GM21717 (cell line): Measurements from ENCODE around the gene ABCC3.

Source experiments
- ATAC-seq: cut with Tn5 transposase; IDR thresholded peaks from one replicate; pipeline ENCODE4 v1.9.1; 2021; ENCODE audit warnings: mild to moderate bottlenecking, moderate library complexity; ENCODE audit not compliant: unreplicated experiment

Gene ABCC3

DNA sequence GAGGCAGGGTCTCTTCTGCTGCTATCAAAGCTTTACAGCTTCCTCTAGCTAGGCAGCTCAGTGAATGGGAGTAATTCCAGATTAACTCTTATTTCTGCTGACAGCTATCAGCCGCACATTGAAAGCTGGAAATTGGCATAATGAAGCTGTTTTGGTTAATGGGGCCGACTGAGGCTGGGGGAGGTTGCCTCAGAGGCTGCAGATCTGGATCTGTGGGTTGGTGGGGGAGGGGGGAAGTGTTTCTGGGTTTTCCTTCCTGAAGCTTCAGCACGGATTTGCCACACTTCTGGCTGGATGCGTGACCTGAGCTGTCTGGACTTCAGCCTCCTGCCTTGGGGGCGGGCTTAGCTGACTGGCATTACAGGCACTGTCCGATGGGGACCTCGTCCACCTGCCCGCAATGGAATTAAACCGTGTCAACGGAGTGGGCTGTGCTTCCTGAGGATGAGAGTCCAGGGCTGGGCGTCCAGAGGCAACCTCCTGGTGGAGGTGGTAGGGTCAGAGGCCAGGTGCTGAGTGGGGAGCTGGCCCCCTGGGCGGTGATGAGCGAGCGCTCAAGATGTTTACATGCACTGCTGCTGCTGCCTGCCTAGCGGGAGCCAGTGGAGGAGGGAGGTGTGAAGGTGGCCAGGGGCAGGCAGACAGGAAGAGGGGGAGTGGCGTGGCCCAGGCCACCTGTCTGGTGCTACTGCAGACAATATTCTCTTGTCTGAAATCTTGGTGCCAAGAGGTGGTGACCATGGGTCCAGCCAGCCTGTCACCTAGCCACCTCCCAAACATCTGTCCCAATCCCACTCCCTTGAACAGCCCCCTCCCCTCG lies 6.7 kb upstream of the ABCC3 start:
- no peak for ATAC-seq

DNA sequence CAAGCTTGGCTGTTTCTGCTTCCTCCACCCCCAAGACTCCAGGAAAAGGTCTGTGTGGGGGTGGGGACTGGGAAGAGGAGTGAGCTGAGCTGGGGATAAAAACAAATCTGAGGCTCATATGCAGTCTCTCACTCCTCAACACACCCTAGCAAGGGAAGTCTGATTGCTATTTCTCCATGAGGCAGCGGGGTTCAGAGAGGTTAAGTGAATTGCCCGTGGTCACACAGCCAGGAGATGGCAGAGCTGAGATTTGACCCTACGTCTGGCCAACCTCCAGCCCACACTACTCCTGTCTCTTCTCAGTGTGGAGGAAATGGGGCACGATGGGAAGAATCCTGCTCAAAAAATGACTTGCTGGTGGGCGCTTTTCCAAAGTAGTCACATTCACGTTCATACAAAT lies 4.8 kb upstream of the ABCC3 start:
- no peak for ATAC-seq

DNA sequence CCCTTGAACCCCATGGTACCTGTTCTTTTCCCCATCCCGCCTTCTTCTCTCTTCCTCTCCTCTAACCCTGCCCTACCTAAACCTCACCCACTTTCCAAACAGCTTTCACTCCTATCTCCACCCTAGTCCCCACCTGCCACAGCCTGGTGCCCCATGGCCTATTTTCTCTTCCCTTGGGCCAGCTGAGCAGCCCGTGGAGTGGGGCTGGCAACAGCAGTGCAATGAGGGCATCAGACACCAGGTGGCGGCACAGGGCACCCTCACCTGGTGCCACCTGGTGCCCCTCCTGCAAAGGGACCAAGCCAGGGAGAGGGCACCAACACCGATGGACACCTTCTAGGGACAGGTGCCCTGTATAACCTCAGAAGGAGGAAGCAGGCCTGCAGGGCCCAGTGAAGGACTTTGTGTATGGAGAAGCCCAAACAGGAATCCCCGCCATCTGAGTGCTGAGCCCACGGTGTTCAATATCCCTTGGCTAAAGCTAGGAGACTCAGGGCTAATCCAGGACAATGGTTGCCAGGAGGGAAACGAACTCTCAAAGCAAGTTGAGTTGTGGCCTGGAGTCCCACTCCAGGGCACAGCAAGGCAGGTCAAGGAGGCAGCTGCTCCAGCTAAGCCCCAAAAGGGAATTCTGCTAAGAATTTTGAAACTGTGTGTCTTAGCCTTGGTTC lies 4.0 kb upstream of the ABCC3 start:
- no peak for ATAC-seq

DNA sequence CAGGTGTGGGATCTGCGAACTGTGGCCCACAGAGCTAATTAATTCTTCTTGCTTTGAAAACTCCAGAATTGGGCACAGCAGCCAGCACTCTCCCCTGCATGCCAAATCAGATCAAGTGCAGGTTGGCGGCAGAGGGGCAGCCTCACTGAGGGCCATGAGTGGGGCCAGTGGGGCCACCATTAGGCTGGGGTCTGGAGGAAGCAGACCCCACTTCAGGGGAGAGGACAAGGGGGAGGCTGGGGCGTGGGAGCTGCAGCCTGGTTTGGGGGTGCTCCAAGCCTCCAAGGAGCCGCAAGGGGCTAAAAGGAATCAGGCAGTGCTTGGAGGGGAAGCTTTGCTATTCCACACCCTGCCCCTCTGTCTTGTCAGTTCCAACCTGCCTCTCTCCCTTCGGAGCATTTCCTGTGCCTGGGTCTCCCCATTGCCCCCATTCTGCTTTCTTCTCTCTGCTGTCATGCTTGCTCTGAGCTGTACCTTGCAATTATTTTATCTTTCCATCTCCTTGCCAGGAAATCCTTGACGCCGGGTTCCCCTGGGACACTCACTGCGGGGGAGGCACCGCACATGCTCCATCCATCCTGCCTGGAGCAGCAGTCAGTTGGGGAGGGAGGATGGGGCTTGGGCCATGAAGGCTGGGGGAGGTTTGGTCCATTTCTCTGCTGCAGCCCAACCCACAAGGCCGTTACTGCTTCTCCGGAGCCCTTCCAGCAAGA lies 3.3 kb upstream of the ABCC3 start:
- no peak for ATAC-seq

DNA sequence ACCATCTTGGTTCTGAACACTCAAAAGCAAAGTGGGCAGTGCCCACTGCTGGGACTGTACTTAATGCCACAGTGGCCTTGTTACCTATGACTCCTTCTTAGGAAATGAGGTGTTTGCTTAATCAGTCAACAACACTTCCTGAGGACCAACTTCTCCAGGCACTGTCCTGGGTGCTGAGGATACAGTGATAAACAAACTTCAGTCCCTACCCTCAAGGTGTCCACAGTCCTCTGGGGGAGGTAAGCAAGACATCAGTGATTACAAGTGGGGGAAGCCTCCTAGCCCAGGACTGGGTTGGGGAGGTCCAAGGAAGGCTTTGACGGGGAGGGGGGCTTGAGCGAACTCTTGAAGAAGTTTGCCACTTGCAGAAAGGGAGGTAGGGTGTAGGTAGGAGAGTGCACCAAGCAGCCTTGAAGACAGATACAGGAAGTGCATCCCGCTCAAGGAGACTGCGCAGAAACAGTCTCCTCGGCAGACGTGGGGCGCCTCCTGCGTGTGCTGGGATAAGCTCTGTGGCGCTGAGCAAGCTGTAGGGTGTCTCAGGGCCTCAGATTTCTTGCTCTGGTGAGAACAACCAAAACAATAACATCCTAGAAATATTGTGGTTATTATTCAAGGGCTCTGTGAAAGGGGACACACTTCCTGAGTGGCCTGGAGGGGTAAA lies 2.6 kb upstream of the ABCC3 start:
- no peak for ATAC-seq

DNA sequence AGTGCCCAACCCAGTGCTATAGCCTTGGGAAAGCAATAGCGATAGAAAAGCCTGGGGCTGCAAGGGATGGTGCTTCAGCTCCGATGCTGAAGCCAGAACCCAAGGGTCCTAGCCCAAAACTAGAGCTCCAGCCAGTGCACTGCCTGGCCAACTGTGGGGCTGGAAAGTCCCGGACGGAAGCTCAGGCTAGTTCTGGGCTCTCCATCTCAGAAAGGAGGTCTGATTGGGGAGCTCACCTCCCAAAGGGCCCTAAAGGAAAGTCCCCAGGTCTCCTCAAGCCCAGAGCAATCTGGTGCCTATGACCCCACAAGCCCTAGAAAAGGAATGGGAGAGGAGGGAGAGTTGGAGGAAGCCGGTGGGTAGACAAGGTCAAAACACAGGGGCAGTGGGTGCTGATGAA lies 2.0 kb upstream of the ABCC3 start:
- no peak for ATAC-seq

DNA sequence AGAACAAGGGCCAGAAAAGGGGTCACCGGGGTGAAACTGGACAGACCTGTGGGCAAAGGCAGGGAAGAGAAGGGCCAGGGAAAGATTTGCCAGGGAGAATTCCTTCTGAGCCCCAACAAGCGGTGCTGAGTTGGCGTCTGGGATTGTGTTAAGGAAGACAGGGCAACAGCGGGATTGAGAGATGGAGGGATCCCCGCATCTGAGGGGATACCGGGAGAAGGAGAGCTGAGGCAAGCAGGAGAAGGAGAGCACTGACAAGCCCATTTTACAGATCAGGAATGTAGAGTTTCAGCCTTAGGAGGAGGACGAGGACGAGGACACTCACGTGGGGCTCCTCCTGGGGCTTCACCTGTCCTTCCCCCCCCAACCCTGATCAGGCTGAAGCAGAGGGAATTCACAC lies 998 bp upstream of the ABCC3 start:
- ATAC-seq = no peak

DNA sequence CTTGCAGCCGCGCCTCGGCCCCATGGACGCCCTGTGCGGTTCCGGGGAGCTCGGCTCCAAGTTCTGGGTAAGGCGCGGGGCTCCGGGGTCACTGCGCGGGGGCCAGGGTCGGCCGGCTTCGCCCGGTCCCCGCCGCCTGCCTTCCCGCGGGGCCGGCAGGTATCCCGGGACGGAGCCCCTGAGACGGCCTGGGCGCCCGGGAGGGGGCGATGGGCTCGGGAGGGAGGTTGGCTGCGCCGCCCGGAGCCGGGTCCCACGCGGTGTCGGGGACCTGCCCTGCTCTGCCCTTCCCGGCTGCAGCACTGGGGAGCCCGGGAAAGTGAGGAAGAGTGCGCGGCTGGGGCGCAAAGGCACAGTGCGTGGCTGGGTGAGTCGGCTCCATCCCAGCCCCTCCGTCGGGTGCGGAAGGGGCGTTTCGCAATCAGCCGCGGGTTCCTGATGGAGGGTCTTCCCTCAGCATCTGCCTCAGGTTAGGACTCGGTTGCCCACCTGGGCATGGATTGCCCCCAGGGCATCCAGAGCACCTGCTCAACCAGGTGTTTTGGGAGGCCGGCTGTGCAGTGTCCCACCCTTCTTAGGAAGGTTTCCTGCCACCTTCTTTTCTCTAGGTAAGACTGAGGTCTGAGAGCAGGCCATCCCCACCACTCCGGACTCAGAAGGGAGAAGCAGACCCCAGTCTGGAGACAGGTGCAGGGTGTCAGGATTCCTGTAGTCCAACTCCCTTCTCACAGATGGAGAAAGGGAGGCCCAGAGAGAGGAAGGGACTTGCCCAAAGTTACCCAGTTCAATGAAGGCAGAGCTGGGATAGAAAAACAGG lies 442 bp downstream of the ABCC3 start:
- ATAC-seq = no peak

DNA sequence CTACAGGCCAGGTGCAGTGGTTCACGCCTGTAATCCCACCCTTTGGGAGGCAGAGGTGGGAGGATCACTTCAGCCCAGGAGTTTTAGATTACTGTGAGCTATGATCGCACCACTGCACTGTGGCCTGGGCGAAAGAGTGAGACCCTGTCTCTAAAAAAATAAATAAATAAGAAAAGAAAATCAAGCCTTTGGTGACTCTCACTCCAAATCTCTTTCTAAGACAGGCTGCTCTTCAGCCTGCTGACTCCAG lies 976 bp downstream of the ABCC3 start:
- no peak for ATAC-seq

DNA sequence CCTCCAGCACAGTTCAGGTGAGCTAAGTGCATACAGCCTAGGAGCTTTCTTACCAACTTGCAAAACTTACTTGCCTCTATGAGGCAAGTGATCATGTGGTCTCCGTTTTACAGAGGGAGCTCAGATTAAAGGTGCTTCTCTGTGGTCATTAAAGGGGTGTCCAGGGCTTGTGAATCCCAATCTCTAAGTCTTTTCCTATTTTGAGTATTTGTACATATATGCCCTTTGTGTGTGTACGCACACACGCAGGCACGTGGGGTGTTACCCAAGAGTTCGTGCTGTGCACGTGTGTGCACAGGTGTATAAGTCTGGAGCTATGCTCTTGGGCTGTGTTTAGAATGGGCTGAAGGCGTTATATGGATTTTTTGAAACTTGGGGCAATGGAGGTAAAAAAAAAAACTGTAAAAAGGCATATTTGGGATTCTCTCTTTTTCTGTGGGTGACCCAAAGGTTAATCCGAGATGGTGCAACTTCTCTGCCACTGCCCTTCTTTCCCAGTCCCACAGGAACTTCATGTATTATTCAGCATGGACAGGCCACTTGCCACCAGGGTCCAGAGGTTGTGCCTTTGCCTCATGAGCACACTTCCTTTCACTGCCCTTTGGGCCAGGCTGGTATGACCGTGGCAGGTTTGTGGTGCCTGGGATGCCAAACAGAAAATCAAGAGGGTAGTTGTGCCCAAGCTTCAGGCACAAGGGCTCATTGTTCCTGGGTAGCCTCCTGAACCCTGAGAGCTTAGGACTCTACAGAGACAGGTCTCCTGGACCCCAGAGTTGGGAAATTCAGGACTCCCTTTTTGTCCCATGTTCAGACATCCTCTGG lies 1.5 kb downstream of the ABCC3 start:
- no peak for ATAC-seq

DNA sequence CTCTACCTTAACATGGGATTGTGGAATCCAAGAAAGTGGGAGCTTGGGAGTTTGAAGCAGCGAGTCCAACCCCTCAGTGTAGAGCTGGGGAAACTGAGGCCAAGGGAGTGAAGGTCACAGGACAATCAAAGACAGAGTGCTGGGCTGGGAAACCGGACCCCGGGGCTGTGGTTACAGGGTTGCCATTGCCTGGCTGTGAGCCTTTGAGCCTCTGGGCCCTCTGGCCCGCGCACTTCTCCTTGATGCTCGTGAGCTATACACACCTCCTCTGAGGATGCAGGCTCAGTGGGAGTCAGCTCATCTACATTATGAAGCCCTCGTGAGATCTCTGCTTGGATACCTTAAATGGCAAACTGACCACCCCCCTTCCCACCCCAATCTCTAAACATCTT lies 2.1 kb downstream of the ABCC3 start:
- ATAC-seq = no peak

DNA sequence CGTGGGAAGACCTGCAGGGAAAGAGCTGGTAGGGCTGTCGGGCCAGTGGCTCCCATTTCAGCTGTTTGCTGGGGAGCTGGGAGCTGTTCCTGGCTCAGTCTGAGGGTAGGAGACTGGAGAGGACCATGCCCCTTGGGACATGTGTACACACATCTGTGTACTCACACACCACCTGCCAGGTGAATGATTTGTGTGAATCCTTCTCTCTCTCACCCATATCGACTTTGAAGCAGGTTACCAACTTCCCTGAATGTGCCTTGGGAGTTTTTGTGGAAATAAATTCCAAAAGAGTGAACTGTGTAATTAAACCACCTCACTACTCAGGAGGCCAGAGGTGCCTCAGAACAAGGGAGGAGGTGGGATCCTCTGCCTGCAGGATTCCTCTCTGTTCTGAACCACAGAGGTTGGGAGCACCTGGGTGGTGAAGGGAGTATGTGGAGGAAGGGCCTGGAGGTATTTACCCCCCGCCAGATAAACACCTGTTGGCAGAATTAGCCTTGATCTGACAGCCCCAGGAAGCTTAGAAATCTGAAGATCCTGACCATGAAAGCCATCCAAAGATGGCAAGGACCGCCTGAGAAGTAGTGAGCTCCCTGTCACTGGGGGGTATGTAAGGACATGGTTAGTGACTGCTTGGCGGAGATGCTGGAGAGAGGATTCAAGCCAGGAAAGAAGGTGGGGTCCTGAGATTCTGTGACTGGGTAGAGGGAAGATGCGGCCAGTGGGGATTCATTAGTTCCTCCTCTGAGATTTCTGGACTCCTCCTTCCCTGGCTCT lies 3.3 kb downstream of the ABCC3 start:
- ATAC-seq = no peak

DNA sequence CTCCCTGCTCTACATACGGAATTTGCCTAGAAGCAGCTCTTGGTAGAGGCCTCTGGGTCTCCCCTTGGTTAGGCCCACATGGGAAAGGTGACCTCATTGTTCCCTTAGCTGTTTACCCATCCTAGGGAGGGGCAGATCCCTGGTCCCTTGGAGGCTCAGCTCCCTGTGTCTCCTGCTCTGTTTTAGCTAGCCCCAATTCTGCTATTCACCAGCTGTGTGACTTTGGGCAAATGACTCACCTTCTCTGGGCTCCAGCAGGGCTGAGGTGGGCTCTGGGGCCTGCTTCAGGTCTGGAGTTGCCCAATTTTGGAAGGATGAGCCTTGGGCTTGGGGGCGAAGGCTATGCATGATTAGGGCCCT lies 3.9 kb downstream of the ABCC3 start:
- no peak for ATAC-seq

DNA sequence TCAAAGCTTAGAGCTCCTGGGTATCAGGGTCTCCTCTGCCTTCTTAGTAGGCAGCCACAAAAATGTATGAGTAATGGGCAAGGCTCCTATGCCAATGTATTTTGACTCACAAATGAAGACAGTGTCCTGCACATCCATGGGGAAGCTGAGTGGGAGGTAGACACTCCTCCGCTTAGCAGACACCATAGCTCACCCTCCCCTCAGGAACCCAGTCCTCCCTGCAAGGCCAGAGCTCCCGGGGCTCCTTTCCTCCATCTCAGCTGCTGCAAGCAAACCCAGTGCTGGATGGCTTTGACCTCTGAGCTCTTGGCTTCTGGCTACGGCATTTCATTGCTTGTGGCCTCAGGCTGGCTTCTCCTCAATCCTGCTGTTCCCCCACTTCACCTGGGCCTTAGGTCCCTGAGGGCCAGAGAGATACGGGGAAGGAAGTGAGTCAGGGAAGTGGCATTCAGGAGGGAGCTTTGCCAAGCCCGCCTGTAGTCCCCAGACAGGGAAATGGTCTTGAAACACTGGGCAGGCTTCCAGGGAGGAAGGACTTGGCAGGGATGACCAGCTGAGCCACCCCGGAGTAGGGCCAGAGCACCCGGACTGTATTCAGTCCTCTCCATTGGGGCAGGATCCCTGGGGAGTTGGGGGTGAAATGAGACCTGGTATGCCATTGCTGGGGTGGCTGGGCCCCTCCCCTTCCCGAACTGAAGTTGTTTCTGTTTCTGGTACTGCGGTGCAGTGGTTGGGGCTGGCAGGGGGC lies 4.5 kb downstream of the ABCC3 start:
- no peak for ATAC-seq

DNA sequence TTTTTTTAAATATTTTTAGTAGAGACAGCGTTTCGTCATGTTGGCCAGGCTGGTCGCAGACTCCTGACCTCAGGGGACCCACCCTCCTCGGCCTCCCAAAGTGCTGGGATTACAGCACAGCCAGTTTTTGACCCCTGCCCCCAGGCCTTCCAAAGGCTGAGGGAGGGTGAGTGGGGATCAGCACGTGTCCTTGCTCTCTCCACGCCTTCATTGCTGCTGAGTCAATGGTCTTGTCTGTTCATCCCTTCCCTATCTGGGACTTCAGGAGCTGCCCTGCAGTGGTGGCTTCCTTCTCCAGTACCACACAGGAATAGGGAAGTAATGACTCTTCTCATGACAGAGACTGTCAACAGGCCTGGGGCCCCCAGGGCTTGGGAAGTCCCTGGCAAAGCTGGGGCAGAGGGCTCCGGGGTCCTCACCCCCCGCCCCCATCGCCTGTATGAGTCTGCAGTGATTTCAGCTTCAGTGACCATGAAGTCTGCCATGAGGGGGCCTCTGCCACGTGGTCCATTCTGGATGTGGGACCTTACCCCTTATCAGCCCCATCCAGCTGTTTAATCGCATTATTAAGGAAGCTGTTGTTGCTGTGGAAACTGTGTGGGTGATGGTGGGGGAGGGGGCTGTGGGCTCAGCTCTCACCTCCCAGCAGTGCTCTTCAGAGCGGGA lies 6.1 kb downstream of the ABCC3 start:
- no peak for ATAC-seq

DNA sequence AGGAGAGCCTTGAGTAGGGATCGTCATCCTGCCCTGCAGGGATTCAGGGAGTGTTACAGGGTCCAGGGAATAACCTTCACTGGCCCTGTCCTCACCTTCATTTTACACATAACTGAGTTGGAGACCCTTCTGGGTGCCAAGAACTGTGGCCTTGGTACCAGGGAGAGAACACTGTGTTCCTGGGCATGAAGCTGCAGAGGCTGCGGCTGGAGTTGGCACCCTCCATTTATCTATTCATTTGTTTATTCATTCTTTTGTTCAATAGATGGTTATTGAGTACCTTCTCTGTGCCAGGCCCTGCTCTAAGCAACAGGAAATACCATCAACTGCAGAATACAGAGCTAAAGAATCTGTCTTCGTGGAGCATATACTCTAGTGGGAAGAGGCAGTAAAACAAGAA lies 6.7 kb downstream of the ABCC3 start:
- ATAC-seq = no peak

DNA sequence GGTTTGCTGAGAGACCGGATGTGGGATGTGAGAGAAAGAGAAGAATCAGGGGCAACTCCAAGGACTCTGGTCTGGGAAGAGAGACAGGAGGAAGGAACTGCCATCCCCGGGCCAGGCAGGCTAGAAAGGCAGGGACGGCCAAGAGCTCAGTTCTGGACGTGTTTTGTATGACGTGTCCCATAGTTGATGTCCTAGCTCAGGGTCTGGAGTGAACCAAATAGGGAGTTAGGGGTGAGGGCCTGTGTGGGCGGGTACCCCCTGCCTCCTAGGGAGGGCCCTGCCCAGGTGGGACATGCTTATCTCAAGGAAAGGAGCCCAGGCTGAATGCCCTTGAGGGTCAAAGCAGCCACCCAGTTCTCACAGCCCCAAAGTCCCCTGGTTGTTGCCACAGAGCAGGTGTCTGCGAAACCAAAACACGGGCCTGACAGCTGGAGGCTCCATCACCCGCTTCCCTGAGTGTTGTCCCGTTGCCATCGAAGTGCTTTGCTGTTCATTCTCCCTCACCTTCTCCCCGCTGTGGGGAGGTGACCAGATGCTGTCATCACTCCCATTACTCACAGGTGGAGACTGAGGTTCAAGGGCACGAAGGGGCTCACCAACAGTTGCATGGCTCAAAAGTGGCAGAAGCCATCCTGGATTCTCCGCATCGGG lies 7.5 kb downstream of the ABCC3 start:
- ATAC-seq = no peak
